Activated CD4-positive, alpha-beta T cell treated with anti-CD3 and anti-CD28 coated beads, Interleukin-2, amount 50 U/mL, for 24 hours (primary cell): ENCODE measurements around the gene COL23A1.
A peak's percentile ranks its signal among the peaks of the same experiment; 100 is the strongest.

Experiments used
- DNase-seq, 2 donors: peaks; one replicate each; pipeline ENCODE4 v3.0.0-alpha.2; 2020; ENCODE audit warnings: low read depth in 1 of 2, low spot score in 1 of 2

COL23A1 gene

DNA sequence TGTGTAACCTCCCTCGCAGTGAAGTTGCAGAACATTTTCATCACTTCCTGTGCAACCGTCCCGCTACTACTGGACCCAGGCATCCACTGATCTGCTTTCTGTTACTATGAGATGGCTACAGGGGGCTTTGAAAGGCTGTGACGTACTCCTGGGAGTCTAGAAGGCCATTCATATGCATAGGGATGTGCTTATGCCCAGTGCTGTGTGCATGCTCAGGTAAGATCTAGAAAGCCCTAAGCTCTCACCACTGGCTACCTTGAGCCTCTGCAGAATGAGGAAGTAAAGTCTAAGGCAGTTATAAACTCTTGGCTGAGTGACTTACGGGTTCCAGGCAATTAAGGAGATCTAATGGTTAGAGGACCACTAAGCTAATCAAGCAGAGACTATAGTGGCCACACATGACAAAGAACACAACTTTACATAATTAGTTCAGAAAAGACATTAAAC is 374.1 kb downstream of the COL23A1 start:
- DNase-seq = no peak

DNA sequence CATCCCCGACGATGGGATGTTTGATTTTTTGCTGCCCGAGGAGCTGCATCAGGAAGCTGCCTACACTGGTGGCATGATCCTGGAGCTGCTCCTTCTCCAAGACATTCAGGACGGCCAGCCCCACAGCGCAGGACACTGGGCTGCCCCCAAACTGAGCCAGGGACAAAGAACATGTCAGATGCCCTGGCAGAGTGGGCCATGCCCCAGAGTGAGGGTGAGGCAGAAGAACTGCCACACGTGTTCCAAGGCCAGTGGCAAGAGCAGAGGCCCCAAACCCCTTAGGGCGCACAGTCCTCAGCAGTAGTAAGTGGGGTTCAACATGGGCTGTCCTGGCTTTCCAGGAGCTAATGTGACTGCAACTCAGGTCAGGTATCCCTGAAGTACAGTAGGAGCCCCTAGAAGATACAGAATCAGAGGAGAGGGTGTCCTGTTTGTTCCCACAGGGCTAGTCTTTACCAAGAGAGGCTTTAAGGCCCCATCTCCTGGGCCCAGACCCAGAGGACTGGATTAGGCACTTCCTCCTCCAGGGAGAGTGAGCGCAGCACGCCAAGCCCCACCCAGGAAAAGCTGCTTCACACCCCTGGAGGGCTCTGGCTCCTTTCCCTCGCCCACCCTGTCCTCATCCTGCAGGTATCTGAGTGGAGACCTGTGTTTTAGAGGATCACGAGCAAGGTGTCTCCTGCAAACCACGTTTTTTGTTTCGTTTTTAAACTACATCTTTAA is 374.8 kb downstream of the COL23A1 start:
- no peak for DNase-seq

DNA sequence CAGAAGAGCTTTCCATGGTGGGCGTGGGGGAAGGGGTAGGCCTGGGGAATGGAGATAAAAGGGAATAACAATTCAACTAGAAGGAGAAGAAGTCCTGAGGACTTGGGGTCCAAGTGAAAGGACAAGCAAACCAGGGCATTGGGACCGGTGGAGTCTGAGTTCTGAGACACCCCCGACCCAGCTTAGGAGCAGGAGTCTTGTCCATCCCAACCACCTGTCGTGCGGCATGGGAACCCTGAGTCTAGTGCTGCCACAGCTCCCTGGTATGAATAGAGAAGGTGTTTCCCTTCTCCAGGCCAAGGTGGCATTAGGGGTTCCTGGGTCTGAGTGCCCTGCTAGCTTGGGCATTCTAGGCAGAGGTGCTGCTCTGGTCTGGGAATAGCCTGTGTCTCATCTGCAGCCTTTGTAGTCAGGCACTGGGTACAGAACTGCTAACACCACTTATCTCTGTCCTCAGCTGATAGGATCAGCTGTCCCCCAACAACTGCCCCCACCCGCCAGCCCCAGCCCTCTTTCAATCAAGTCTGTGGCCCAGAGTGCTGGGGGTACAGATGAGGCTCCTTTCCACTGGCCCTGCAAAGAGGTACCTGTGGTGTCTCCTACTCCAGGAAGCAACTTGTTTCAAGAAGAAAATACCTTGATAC is 375.9 kb downstream of the COL23A1 start:
- no peak for DNase-seq

DNA sequence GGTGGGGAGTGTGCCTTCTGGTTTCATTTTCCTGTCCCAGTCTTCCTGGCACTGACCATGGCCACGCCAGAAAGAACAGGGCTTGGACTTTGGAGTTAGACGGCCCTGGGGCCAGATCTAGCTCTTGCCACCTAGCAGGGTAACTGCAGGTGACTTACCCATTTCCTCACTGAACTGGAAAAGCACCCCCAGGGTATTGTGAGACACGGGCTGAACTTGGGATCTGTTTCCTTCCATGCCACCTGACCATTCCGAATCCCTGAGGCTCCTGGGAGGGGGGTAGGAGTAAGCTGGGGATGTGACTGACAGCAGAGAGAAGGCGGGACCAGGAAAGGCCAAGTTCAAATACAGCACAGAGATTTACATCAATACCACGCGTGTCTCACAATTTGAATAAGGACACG is 376.4 kb downstream of the COL23A1 start:
- DNase-seq = no peak

DNA sequence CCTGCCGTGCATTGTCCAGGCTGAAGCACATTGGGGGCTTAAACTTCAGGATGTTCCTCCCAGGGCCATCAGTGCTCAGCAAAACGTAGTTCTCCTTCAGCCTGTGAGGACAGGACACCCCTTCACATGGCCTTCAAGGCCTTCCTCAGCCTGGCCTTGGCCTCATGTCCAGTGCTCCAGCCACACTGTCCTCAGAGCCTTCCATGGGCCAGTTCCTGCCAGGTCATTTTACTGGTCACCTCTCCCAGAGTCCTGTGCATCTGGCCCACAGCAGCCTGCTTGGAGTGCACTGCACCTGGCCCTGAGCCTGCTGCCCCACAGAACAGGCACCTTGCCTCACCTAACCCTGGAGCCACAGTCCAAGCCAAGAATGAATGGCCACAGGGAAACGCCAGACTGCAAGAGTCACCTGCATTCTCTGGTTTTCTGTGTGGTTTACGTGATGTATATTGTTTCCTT is 377.2 kb downstream of the COL23A1 start:
- DNase-seq = no peak

DNA sequence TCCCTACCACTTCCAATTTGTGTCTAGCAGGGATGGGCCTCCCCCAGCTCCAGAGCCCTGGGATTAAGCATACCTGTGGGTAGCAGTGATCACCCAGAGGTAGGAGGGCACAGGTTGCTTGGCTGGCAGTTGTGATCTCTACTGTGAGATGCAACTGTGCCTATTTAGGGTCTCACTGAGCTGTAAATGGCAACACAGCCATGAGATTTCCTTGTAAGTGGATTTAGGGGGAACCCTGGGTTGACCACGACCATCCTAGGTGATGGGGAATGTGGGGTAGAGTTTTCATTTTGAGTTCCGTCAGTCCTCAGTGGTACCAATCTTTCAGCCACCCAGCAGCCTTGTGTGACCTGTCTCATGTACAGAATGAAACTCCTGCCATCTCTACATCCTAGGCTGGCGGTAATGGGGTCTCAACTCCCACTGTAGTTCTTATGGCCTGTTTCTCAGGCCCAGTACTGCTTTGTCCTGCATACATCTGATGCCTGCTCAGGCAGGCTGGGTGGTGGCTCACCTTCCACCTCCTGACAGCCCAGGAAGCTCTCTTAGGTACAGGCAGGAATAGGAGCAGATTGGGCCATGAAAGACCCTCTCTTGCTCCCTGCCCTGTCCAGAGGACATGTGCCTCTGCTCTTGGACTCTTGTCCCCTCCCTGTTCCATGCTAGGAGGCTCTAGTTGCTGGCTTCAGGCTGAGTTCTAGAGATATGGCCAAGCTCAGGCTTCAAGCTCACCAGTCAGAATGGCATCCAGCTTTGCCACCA is 377.8 kb downstream of the COL23A1 start:
- no peak for DNase-seq

DNA sequence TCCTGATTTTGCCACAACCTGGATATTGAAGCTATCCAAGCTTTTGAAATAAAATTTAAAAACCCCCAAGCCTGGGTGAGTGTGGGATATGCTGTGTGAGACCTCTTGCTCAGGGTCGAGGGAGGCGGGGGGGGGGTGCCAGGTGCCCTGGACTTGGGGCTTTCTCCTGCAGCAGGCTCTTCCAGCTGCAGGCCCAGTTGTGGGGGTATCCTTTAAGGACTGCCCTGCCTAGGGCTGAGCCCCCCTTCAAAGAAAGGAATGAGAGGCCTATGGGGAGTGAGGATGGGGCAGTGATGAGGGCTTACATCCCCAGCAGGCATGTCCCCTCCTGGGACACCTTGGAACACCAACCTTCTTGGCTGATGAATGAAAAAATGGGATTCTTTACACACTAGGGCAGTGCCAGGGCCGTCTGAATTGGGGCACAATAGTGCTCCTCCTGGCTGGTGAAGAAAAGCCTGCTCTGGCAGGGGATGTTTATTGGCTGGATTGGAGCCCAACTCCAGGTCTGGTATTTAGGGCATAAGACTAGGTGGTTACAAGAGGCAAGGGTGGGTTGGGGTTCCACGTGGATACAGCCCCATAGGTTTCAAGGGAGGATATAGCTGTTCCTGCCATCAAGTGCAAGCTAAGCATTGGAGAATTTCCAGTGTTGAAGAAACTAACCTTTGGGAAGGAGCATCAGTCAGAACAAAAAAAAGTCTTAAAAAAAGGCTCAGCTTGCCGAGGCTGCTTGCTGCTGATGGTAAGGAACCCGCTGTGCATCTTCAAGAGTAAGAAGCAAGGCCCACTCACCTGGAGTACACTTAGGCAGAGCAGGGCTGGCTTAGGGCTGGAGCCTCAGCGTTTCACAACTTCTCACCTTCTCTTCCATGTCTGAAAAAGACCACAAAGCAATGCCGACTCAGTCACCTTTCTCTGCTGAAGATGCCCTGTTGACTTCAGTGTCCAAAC is 378.8 kb downstream of the COL23A1 start:
- no peak for DNase-seq

DNA sequence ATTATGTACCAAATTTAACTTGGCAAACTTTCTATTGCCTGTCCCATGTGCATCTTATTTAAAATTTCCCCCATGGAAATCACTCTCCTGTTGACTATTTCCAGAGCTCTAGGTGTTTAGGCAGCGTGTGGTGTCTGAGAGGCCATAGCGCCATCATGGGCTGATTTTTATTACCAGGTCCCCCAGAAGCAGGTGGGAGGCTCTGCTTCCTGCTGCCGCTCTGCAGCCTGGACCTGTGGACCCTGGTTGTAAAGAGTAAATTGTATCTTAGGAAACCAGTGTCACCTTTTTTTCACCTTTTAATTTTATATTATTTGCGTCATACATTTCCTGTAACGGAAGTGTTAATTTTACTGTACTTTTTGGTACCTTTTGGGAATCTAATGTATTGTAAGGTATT is 379.5 kb downstream of the COL23A1 start:
- DNase-seq = no peak

DNA sequence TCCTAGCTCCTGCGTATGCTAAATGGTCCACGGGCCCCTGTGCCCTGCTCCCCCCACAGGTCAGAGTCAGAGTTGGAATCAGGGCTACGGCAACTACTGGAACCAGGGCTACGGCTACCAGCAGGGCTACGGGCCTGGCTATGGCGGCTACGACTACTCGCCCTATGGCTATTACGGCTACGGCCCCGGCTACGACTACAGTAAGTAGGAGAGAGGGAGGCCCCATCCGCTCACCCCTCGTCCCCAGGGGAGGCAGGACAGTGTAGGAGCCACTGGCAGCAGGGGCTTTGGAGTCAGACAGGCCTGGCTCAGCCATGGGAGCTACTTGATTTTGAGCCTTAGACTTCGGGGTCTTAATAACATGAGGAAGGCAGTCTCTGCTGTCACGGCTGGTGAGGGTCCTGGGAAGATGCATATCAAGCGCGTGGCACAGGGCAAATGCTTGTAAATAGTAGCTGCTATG is 380.1 kb downstream of the COL23A1 start:
- DNase-seq = no peak

DNA sequence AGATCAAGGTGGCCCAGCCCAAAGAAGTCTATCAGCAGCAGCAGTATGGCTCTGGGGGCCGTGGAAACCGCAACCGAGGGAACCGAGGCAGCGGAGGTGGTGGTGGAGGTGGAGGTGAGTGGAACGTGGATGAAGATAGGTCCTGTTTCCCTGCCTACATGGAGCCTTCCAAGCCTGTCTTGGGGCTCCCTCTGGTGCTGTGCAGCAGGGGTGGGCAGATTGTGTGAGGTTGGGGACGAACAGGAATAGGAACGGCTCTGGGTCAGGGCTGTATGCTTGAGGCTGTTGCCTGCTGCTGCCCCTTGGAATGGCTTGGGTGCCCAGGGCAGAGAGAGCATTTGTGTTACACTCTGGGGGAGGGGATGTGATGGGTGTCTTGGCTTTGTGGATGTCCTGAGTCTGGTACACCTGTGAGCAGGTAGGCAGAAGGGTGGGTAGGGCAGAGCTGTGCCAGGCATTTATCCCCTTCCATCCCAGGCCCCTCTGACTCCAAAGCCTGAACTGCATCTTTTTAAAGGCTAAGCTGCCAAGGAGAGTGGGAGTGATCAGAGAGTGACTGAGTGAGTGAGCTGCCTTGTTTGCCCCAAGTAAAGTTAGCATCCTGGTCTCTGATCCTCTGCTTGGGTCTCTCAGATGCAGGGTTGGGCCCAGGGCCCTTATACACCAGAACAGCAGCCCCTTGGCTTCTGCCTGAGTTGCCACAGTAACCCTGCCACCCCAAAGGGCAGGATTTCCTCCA is 380.7 kb downstream of the COL23A1 start:
- DNase-seq = no peak

DNA sequence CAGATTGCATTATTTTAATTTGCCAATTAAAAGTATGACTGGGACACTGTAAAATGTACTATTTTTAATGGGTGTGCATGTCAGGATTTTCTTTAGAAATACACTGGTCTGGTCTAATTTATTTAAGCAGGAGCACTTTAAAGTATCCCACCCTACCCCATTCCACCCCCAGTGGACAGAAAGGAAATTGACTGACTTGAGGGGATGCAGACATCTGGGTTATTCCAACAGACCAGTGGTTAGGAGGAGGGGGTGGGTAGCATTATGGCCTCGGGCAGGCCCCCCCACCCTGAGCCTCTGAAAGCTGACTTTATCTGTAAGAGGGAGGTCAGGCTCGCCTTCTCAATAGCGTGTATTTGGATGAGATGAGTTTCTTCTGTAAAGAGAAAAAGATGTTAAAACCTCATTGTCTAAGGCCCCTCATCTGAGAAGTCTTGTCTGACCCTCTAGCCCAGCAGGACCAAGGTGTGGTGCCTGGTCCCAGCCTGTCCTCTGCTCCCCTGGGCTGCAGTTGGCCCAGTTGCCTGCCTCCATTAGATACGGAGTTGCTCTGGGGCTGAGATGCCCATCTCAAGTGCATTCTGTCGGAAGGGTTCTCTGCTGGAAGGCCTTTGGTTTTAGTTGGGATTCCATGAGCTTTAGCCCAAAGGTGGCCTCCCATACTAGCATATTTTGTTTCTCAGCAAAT is 381.5 kb downstream of the COL23A1 start:
- DNase-seq = no peak

DNA sequence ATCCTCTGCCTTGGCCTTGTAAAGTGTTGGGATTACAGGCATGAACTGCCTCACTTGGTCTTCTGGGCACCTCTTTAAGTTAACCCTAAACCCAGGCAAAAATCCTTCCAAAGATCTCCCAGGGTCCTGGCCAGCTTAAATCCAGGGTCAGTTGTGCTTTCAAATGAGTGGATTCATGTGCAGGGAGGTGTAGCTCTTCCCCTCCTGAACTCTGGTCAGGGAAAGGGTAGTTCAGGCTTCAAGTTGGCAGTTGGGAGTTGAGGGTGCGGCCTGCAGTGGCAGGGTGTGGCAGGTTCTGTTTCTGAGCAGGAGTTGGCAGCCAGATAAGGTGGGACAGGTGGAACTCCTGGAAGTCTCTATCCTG is 382.3 kb downstream of the COL23A1 start:
- DNase-seq = no peak

DNA sequence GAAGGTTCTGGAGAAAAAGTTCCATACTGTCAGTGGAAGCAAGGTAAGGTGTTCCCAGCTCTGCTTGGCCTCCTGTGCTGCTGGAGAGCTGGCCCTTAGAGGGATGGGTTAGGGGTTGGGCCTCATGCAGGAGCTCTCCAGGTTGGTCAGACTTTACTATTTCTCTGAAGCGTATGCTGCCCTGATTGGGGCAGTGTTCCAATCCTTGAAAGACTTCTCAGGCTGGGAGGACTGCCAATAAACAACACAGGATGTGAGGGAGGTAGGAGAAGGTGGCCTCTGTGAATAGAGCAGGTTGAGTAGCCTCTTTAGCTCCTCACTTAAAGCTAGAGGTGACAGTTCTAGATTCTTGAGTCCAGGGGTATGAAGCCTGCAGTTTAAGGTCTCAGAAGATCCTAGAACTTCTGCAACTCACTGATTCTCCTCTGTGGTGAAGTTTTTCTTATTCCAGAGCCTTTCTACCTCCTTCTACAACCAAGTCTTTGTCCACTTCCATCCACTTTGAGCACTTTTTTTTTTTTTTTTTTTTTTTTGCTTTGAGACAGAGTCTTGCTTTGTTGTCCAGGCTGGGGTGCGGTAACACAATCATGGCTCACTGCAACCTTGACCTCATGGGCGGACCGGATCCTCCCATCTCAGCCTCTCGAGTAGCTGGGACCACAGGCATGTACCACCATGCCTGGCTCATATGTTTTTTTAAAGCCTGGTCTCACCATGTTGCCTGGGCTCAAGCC is 382.8 kb downstream of the COL23A1 start:
- DNase-seq = no peak

DNA sequence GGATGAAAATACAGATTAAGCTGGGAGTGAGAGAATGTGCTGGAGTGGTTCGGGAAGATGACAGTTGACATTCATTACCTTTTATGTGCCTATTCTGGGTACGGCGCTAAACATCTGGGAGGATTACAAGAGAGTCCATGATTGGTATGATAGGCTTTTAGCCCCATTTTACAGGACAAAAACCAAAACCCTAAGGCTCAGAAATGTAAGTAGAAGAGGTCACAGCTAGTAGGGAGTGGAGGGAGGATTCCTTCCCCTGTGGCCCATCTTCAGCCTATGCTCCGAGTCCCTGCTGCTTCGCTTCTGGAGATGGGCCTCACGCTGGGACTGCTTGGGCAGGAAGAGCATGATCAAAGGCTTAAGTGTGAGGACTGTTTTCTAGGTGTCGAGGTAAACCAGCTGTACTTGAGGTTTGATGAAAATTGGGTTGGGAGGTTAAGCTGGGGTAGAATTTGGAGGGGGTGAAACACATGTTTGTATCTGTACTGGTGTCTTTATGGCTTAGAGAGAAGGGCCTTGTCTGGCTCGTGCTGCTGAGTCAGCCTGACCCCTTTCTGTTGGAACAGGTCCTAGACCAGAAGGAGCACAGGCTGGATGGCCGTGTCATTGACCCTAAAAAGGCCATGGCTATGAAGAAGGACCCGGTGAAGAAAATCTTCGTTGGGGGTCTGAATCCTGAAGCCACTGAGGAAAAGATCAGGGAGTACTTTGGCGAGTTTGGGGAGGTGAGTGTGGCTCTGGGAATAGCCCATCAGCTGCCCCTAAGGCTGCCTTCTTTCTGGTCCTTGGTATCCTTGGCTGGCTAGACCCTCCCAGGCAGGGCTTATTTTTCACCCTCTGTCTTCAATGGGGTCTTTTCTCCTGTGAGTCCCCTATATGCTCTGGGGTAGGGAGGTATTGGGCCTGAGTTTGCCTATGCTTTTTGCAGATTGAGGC is 383.8 kb downstream of the COL23A1 start:
- no peak for DNase-seq

DNA sequence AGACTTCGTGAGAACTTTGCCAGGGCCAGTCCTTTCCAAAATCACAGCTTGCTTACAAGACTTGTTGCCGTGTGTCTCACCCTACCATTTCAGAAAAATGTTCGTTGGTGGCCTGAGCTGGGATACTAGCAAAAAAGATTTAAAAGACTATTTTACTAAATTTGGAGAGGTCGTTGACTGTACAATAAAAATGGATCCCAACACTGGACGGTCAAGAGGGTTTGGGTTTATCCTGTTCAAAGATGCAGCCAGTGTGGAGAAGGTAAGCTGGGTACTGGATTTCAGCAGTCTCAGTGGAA is 384.5 kb downstream of the COL23A1 start:
- no peak for DNase-seq

DNA sequence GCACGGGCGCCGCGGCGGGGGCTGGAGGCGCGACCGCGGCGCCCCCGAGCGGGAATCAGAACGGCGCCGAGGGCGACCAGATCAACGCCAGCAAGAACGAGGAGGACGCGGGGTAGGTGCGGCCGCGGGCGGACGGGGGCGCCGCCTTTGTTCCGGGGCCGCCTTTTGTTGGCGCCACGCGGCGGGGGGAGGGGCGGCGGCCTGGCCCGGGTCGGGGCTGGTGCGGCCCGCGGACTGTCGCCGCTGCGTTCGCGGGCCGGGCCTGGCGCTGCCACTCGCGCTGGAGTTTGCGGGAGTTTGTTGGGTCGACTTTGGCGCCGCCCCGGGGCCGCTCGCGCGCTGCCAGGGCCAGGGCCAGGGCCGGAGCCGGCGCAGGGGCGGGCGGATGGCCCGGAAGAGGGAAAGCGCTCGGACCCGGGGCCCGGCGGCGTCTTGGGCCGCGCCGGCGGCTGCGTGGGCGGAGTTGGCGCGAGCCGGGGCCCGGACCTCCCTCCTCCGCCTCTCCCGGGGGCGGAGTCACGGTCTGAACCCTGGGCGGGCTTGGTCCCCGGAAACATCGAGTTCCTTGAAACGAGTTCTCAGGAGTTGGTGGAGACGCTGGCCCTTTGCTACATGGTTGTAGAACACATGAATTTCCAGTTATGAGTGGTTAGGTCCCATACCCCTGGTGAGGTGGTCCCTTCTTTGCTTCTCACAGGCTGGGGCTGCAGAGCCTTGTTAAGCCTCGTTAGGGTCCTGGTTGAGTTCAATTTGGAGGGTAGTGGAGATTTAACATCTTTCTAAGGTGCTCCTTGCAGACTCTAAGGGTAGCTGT is 385.1 kb downstream of the COL23A1 start:
- peak; percentile 41 to 70 for DNase-seq
